Stimulated activated CD4-positive, alpha-beta T cell treated with anti-CD3 and anti-CD28 coated beads, Interleukin-4, amount 100 ng/mL, for 48 hours (primary cell): ENCODE data around the gene LARGE1.

Experiments
- DNase-seq, 2 donors: peaks; one replicate each; pipeline ENCODE4 v3.0.0-alpha.2; 2020; ENCODE audit warnings: low read depth in 2 of 2

LARGE1 gene

DNA sequence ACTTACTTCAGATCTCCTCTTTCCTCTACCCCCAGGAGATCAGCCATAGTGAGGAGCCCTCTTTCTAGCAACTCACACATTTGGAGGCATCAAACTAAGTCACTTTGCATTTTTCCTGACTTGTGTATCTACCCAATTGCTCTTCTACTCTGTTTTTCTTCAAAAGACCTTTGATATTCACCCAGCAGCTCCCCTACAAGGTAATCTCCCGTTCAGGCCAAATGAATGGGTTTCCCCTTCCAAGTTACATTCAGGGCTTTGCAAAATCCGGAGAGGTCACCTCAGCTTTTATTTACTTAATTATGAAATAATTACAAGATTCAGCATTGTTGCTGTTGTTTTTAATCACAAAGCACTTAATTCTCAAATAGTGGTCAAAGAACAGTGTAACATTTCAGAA, 6.1 kb downstream of the LARGE1 start:
- no peak for DNase-seq

DNA sequence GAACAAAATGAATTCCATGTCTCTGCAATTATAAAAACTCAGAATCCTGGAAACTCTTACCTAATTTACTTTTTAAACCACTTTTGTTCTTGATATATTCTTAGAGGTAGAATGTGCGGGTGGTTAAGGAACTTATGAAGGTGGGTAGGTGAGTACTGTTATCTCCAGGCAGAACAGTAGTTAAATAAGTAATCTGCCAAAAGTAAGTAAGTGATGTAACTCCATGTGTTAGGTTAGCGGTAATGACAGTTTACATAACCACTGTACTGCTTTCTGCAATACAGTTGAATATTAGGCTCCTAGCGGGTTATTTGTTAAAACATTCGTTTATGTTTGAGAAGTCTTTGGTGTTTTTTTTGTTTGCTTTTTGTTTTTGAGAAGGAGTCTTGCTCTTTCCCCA, 7.1 kb downstream of the LARGE1 start:
- DNase-seq, result no peak

GRCh38 chr22:33909911-33910310, 10.4 kb downstream of the LARGE1 start:
- DNase-seq, result no peak

DNA sequence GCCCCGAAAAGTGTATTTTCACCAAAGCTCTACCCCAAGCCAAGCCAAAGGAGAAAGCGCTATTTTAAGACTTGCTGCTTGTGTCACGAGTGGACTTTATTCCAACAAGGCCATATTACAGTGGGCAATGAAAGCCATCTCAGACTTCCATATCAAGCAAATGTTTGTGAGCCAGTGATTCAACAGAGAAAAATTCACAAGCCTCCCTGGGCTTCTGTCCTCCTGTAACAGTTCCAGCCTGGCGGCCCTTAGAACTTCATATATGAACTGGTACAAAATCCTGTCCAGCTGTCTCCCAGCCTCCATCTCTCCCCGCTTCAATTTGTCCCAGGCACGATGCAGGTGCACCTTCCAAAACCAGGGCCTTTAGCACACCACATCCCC, 11.2 kb downstream of the LARGE1 start:
- no peak for DNase-seq

GRCh38 chr22:33908171-33909074, 11.9 kb downstream of the LARGE1 start:
- no peak for DNase-seq

DNA sequence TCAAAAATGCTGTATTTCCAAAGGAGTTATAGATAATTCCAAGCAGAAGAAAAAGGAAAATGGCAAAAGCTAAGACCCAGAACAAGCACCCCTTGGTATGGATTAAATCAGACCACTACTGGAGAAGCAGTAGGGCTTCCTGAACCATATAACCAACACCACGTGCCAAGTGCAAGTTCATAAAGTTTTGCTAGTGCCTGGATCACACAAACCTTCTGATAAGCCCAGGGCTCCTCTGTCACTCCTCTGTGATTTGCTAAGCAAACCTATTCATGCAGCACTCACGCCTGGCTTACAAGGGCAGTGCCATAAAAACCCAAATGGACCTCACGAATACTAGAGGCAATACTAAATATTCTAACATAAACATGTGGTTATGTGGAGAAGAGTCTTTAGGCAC, 13.3 kb downstream of the LARGE1 start:
- DNase-seq, result no peak

- DNase-seq, result no peak
These were observed 13.8 kb downstream of the LARGE1 start for GRCh38 chr22:33906475-33906874.

DNA sequence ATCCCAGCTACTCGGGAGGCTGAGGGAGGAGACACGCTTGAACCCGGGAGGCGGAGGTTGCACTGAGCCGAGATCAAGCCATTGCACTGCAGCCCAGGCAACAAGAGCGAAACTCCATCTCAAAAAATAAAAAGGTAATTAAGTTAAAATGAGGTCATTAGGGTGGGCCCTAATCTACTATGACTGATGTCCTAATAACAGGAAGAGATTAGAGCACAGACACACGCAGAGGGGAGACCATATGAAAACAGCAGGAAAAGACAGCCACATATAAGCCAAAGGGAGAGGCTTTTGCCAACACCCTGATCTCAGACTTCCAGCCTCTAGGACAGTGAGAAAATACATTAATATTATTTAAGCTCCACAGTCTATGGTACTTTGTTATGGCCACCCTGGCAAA, 17.3 kb downstream of the LARGE1 start:
- DNase-seq, result no peak

- no peak for DNase-seq
These were observed 18.2 kb downstream of the LARGE1 start for GRCh38 chr22:33902073-33902472.

- DNase-seq, result no peak
These were observed 22.2 kb downstream of the LARGE1 start for GRCh38 chr22:33898121-33898520.

DNA sequence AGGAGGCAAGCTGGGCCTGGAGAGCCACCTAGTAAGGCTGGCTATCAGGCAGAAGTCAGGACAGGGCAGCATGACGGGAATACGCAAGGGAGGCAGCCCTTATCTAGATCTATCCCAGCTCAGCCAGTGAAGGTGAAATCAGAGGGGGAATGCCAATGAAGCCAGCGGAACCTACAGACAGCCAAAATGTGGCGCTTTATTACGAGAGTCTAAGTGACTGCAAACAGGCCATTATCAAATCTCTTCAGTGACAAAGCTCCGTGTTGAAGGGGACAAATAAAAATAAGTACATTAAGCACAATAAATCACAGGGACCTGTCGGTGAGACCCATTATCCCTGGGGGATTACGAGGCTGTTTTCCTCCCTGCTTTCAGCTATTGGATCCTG, 22.8 kb downstream of the LARGE1 start:
- no peak for DNase-seq

GRCh38 chr22:33896575-33897447, 23.5 kb downstream of the LARGE1 start:
- no peak for DNase-seq

DNA sequence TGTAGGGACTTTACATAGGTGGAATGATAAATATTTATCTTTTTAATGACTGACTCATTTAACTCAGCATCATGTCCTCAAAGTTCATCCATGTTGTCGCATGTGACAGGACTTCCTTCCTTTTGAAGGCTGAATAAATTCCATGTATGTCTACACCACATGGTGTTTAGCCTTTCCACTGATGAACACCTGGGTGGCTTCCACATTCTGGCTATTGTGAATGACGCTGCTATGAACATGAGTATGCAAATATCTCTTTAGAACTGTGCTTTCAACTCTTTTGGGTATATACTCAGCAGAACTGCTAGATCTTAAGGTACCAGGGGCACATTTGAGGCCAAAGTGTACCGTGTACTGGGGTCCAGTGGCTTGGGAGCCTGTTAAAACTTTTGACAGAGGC, 24.1 kb downstream of the LARGE1 start:
- DNase-seq, result no peak

- DNase-seq, result no peak
These were observed 24.8 kb downstream of the LARGE1 start for GRCh38 chr22:33895444-33895843.

- no peak for DNase-seq
These were observed 25.8 kb downstream of the LARGE1 start for GRCh38 chr22:33894515-33894914.

DNA sequence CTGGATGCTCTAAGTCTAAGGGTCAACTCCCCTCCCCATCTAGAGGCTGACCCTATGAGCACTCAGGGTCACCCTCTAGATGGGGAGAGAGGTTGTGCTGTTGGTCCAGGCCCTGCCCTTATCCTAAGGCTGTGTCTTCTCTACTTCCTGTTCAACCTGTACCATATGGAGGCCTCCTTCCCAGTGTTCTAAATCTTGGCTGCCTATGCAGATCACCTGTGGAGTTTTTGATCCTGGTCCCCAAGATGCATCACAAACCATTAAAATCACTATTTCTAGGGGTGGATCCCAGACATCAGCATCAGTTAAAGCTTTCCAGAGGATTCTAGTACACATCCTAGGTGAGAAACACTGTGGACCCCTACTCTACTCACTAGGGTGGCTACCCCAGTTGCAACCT, 26.2 kb downstream of the LARGE1 start:
- no peak for DNase-seq

GRCh38 chr22:33893512-33893911, 26.8 kb downstream of the LARGE1 start:
- no peak for DNase-seq

DNA sequence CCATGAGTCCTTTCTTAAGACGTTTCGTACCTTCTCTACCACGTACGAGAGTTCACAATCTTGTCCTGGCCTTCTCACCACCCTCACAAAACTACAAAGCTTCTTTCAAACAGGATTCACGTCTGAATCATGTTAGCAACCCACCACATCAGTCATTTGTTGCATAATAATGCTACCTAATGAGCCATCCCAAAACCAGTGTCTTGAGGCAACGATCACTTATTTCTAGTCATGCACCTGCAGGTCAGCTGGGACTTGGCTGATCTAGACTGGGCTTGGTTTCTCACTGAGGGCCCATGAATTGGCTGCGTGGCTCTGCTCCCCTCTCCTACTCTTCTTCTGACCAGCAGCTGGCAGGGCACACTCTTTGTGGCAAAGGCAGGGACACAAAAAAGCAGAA, 28.3 kb downstream of the LARGE1 start:
- DNase-seq, result no peak

DNA sequence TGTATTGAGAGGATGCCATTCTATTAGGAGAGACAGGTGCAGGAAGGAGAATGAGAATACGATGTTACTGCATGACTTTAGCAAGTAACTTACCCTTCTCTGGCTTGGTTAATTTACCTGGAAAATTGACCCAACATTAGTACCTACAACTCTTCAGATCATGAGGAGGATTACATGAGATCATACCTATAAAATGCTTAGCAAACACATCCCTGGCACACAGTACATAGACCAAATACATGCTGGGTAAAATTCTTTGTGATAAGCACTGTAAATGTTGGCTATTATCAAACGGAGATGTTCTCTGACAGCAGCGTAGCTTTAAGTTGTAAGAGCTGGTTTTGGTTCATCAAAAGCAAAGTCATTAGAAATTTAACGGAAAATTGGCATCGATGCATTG, 28.8 kb downstream of the LARGE1 start:
- DNase-seq, result no peak

- no peak for DNase-seq
These were observed 30.5 kb downstream of the LARGE1 start for GRCh38 chr22:33889748-33890147.

- DNase-seq, result no peak
These were observed 31.5 kb downstream of the LARGE1 start for GRCh38 chr22:33888821-33889220.

- DNase-seq, result no peak
These were observed 33.1 kb downstream of the LARGE1 start for GRCh38 chr22:33887173-33887572.

DNA sequence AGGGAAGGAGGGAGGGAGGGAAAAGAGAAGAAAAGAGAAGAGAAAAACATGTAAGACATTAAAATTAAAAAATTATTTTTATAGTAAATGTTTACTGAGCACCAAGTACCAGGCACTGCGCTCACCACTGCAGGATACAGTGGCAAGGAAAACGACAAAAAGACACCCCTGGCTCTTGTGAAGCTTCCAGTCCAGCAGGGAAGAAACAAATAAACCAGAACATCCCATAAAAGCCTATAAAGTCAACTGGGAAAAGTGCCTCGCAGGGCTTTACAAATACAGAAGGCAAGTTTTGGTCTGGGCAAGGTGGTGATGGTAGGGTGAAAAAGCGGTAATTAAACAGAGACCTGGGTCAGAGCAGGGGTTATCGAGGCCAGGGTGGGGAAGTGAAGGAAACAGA, 33.6 kb downstream of the LARGE1 start:
- DNase-seq, result no peak
